ENCODE data around the gene FAXDC2.
"Not testable (repeated sequence)": the region's sequence is repeated elsewhere in the genome, so short reads cannot be mapped to it uniquely, and the experiment has no call there.

Gene FAXDC2

GRCh38 chr5:154837009-154837901 is 13.1 kb downstream of the FAXDC2 start:
- no peak overlapping the region for H4K8ac ChIP-seq (ENCODE audit: low read depth, low read length)
- no peak overlapping the region for H2BK5ac ChIP-seq (ENCODE audit: low read depth, low read length, poor library complexity)
- no peak overlapping the region for H3K23ac ChIP-seq (ENCODE audit: low read length)
- H3K36me3 ChIP-seq (ENCODE audit: control insufficient read depth in 1 of 2, insufficient read depth in 2 of 2, low read length in 2 of 2): no peaks in the 10 kb centered on the region
- WGBS (ENCODE audit: extremely low coverage, insufficient coverage, insufficient read length): no CpG with 5 or more reads among the region's 6 CpGs
- no peaks in the 10 kb centered on the region for H3K79me1 ChIP-seq (ENCODE audit: low read length)
- no peaks in the 10 kb centered on the region for H3K9me3 ChIP-seq (ENCODE audit: insufficient read depth, low read depth, low read length)
- H3K14ac ChIP-seq (ENCODE audit: low read length): no peak overlapping the region
- H3K4me2 ChIP-seq (ENCODE audit: low read length): no peak overlapping the region
- H2AK5ac ChIP-seq (ENCODE audit: low read length): no peak overlapping the region
- H3K18ac ChIP-seq (ENCODE audit: low read length): no peak overlapping the region
- H2BK12ac ChIP-seq (ENCODE audit: low read length): no peak overlapping the region
- peaks cover 0 to 8% of the 10 kb centered on the region in 2 experiments for H3K4me1 ChIP-seq (ENCODE audit: control insufficient read depth in 1 of 2, insufficient read depth in 2 of 2, low read length in 2 of 2)
- H2AFZ ChIP-seq (ENCODE audit: insufficient read depth, low read length, poor library complexity): no peak overlapping the region
- H3K27ac ChIP-seq (ENCODE audit: low read depth, low read length): no peak overlapping the region
- H3K27me3 ChIP-seq (ENCODE audit: insufficient read depth, low read length): no peaks in the 10 kb centered on the region
- no peak overlapping the region for H4K12ac ChIP-seq (ENCODE audit: low read depth, low read length)
- no peak overlapping the region for H3K9ac ChIP-seq (ENCODE audit: low read length)
- no peak overlapping the region for H3K4me3 ChIP-seq (ENCODE audit: low read depth, low read length)
- DNase-seq: no peak
- no peaks in the 10 kb centered on the region for H3K79me2 ChIP-seq (ENCODE audit: control insufficient read depth, insufficient read depth, low read length, poor library complexity)
- no peak overlapping the region for H3K4ac ChIP-seq (ENCODE audit: low read depth, low read length)
- no peak overlapping the region for H4K91ac ChIP-seq (ENCODE audit: low read depth, low read length)
- H2BK120ac ChIP-seq (ENCODE audit: insufficient read depth, low read length, poor library complexity): no peak overlapping the region

GRCh38 chr5:154836225-154836624 is 14.2 kb downstream of the FAXDC2 start:
- H3K4me1 ChIP-seq (ENCODE audit: control insufficient read depth in 1 of 2, insufficient read depth in 2 of 2, low read length in 2 of 2): peaks cover 0 to 8% of the 10 kb centered on the region in 2 experiments
- H2AK5ac ChIP-seq (ENCODE audit: low read length): no peak overlapping the region
- H4K12ac ChIP-seq (ENCODE audit: low read depth, low read length): no peak overlapping the region
- H4K91ac ChIP-seq (ENCODE audit: low read depth, low read length): no peak overlapping the region
- no CpG with 5 or more reads among the region's 6 CpGs for WGBS (ENCODE audit: extremely low coverage, insufficient coverage, insufficient read length)
- no peak overlapping the region for H3K4me2 ChIP-seq (ENCODE audit: low read length)
- no peak overlapping the region for H2BK12ac ChIP-seq (ENCODE audit: low read length)
- H2BK5ac ChIP-seq (ENCODE audit: low read depth, low read length, poor library complexity): no peak overlapping the region
- H3K27me3 ChIP-seq (ENCODE audit: insufficient read depth, low read length): no peaks in the 10 kb centered on the region
- H2BK120ac ChIP-seq (ENCODE audit: insufficient read depth, low read length, poor library complexity): no peak overlapping the region
- no peak overlapping the region for H3K23ac ChIP-seq (ENCODE audit: low read length)
- H3K79me2 ChIP-seq (ENCODE audit: control insufficient read depth, insufficient read depth, low read length, poor library complexity): no peaks in the 10 kb centered on the region
- no peaks in the 10 kb centered on the region for H3K9me3 ChIP-seq (ENCODE audit: insufficient read depth, low read depth, low read length)
- H3K4me3 ChIP-seq (ENCODE audit: low read depth, low read length): no peak overlapping the region
- no peak overlapping the region for H3K27ac ChIP-seq (ENCODE audit: low read depth, low read length)
- no peaks in the 10 kb centered on the region for H3K79me1 ChIP-seq (ENCODE audit: low read length)
- no peak overlapping the region for H3K14ac ChIP-seq (ENCODE audit: low read length)
- no peak overlapping the region for H3K18ac ChIP-seq (ENCODE audit: low read length)
- H2AFZ ChIP-seq (ENCODE audit: insufficient read depth, low read length, poor library complexity): no peak overlapping the region
- H3K9ac ChIP-seq (ENCODE audit: low read length): no peak overlapping the region
- no peak overlapping the region for H4K8ac ChIP-seq (ENCODE audit: low read depth, low read length)
- no peak overlapping the region for H3K4ac ChIP-seq (ENCODE audit: low read depth, low read length)
- no peak for DNase-seq
- peaks cover 2 to 3% of the 10 kb centered on the region in 2 experiments for H3K36me3 ChIP-seq (ENCODE audit: control insufficient read depth in 1 of 2, insufficient read depth in 2 of 2, low read length in 2 of 2)

GRCh38 chr5:154835701-154836052 is 14.7 kb downstream of the FAXDC2 start:
- not testable (repeated sequence) for H3K79me1 ChIP-seq (ENCODE audit: low read length); H3K4me2 ChIP-seq (ENCODE audit: low read length); H3K9ac ChIP-seq (ENCODE audit: low read length); H3K79me2 ChIP-seq (ENCODE audit: control insufficient read depth, insufficient read depth, low read length, poor library complexity); H2AK5ac ChIP-seq (ENCODE audit: low read length); H3K27ac ChIP-seq (ENCODE audit: low read depth, low read length); H3K9me3 ChIP-seq (ENCODE audit: insufficient read depth, low read depth, low read length); H4K91ac ChIP-seq (ENCODE audit: low read depth, low read length); H2BK12ac ChIP-seq (ENCODE audit: low read length); H4K8ac ChIP-seq (ENCODE audit: low read depth, low read length); H2AFZ ChIP-seq (ENCODE audit: insufficient read depth, low read length, poor library complexity); H3K18ac ChIP-seq (ENCODE audit: low read length); H2BK5ac ChIP-seq (ENCODE audit: low read depth, low read length, poor library complexity); H4K12ac ChIP-seq (ENCODE audit: low read depth, low read length); H3K4me1 ChIP-seq (ENCODE audit: control insufficient read depth in 1 of 2, insufficient read depth in 2 of 2, low read length in 2 of 2); H3K4me3 ChIP-seq (ENCODE audit: low read depth, low read length); DNase-seq; H2BK120ac ChIP-seq (ENCODE audit: insufficient read depth, low read length, poor library complexity); H3K23ac ChIP-seq (ENCODE audit: low read length); H3K4ac ChIP-seq (ENCODE audit: low read depth, low read length); H3K14ac ChIP-seq (ENCODE audit: low read length); H3K36me3 ChIP-seq (ENCODE audit: control insufficient read depth in 1 of 2, insufficient read depth in 2 of 2, low read length in 2 of 2); H3K27me3 ChIP-seq (ENCODE audit: insufficient read depth, low read length)
- no CpG with 5 or more reads among the region's 9 CpGs for WGBS (ENCODE audit: extremely low coverage, insufficient coverage, insufficient read length)

GRCh38 chr5:154834053-154834452 is 16.4 kb downstream of the FAXDC2 start:
- no peak for DNase-seq
- Histone ChIP-seq H3K79me1 (ENCODE audit: low read length) (no peaks in the 10 kb centered on the region), H2BK5ac (ENCODE audit: low read depth, low read length, poor library complexity) (no peak overlapping the region), H2BK12ac (ENCODE audit: low read length) (no peak overlapping the region), H2AFZ (ENCODE audit: insufficient read depth, low read length, poor library complexity) (no peak overlapping the region), H3K79me2 (ENCODE audit: control insufficient read depth, insufficient read depth, low read length, poor library complexity) (no peaks in the 10 kb centered on the region), H3K14ac (ENCODE audit: low read length) (no peak overlapping the region), H3K9me3 (ENCODE audit: insufficient read depth, low read depth, low read length) (no peaks in the 10 kb centered on the region), H3K9ac (ENCODE audit: low read length) (no peak overlapping the region), H3K4me1 (ENCODE audit: control insufficient read depth in 1 of 2, insufficient read depth in 2 of 2, low read length in 2 of 2) (peaks cover 0 to 8% of the 10 kb centered on the region in 2 experiments), H3K27me3 (ENCODE audit: insufficient read depth, low read length) (no peaks in the 10 kb centered on the region), H4K12ac (ENCODE audit: low read depth, low read length) (no peak overlapping the region), H3K4ac (ENCODE audit: low read depth, low read length) (no peak overlapping the region), H3K4me2 (ENCODE audit: low read length) (no peak overlapping the region), H2AK5ac (ENCODE audit: low read length) (no peak overlapping the region), H4K91ac (ENCODE audit: low read depth, low read length) (no peak overlapping the region), H3K18ac (ENCODE audit: low read length) (no peak overlapping the region), H3K23ac (ENCODE audit: low read length) (no peak overlapping the region), H2BK120ac (ENCODE audit: insufficient read depth, low read length, poor library complexity) (no peak overlapping the region), H3K36me3 (ENCODE audit: control insufficient read depth in 1 of 2, insufficient read depth in 2 of 2, low read length in 2 of 2) (peaks cover 2 to 9% of the 10 kb centered on the region in 2 experiments), H3K4me3 (ENCODE audit: low read depth, low read length) (no peak overlapping the region), H3K27ac (ENCODE audit: low read depth, low read length) (no peak overlapping the region), H4K8ac (ENCODE audit: low read depth, low read length) (no peak overlapping the region)
- WGBS (ENCODE audit: extremely low coverage, insufficient coverage, insufficient read length): no CpG with 5 or more reads among the region's 1 CpG
